ENCODE measurements around the gene TEPSIN. TPM values are rescaled to one million over a fixed set of nuclear protein-coding genes. Genes with fewer than 3 reads are reported as not detected.

TEPSIN gene
- total RNA-seq, 4 donors from 2014 or later, result 37.9 to 82.2 (median 64.9) TPM

DNA sequence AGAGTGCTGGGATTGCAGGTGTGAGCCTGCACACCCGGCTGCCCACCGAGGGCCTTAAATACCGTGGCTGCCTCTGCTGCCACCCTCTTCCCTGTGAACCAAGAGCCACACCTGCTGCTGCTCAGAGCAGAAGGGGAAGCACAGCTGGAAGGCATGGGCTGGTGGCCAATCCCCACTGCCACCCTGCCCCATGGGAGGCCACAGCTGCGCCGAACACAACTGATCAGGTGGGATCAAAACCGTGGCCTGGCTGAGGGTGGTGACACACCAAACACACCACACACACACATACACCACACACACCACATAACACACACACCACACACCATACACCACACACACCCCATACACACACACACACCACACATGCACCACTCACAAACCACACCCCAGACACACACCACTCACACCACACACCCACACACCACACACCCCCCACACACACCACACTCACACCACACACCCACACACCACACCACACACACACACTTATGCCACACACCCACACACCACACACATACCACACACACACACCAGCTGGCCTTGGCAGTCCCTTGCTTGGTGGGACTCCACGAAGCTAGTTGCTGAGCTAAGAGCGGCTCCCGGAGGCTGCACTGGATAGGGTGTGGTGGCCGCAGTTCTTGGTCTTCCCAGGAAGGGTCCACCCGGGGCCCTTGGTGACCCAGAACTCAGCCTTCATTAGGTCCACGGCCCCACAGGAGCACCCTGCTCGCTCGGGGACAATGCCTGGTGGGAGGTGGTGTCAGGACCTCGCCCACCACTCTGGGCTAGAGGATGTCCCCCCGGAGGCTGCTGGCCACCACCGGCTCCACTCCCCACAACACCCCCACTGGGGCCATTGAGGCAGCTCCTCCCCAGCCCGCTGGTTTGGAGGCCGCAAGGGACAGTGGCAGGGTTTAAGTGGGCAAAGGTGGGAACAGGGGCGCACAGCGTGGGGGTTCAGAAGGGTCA is 31.0 kb downstream of the TEPSIN start:
- H3K27me3 ChIP-seq, result no peaks in the 10 kb centered on the region
- no peaks in the 10 kb centered on the region for H3K36me3 ChIP-seq
- WGBS, 2 donors, result 84 to 89% methylated on average over 11 to 18 of the region's 21 CpGs
- H3K4me1 ChIP-seq, result no peaks in the 10 kb centered on the region
- H3K27ac ChIP-seq, result no peak overlapping the region
- no peak for DNase-seq
- no peaks in the 10 kb centered on the region for H3K9me3 ChIP-seq
- intact Hi-C loops (cut with DNase I), result no loop called here
- H3K4me3 ChIP-seq (replicated peaks in 1 of 3), result no peak overlapping the region
- TF ChIP-seq CTCF (IDR thresholded peaks at IDR 0.05) (no peak), POLR2A (IDR thresholded peaks at IDR 0.05) (no peak)

DNA sequence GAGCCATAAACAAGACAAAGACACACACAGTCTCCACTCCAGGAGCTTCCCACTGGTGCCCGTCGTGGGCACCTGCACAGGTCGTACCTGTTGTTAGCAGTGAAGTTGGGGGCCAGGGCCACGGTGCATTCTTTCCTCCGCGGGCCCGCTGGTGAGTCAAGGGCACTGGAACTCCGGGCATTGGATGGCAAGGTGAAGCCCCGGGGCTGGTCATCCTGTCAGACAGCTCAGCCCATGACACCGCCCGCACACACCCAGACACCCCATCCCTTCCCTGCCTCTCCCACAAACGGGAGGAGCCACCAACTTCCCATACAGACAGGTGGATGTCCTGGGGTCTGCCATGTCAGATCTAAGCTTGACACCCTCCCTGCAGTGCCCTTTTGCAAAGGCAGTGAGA is 32.2 kb downstream of the TEPSIN start:
- H3K27me3 ChIP-seq, result no peaks in the 10 kb centered on the region
- no peak overlapping the region for H3K27ac ChIP-seq
- intact Hi-C loops (cut with DNase I), result no loop called here
- no peaks in the 10 kb centered on the region for H3K4me1 ChIP-seq
- TF ChIP-seq CTCF (IDR thresholded peaks at IDR 0.05) (no peak), POLR2A (IDR thresholded peaks at IDR 0.05) (no peak)
- no peak for DNase-seq
- no peaks in the 10 kb centered on the region for H3K9me3 ChIP-seq
- WGBS, 2 donors, result 95 to 100% methylated on average over 5 to 12 of the region's 12 CpGs
- H3K4me3 ChIP-seq (replicated peaks in 1 of 3), result no peak overlapping the region
- H3K36me3 ChIP-seq, result no peaks in the 10 kb centered on the region

- H3K4me3 ChIP-seq (replicated peaks in 1 of 3), result no peak overlapping the region
- H3K4me1 ChIP-seq, result no peaks in the 10 kb centered on the region
- no peak overlapping the region for H3K27ac ChIP-seq
- no peaks in the 10 kb centered on the region for H3K27me3 ChIP-seq
- TF ChIP-seq CTCF (IDR thresholded peaks at IDR 0.05), result no peak
- no peak for TF ChIP-seq POLR2A (IDR thresholded peaks at IDR 0.05)
- no peaks in the 10 kb centered on the region for H3K9me3 ChIP-seq
- intact Hi-C loops (cut with DNase I), result no loop called here
- H3K36me3 ChIP-seq, result no peaks in the 10 kb centered on the region
- DNase-seq, result no peak
- WGBS, 2 donors, result 77 to 83% methylated on average over 3 to 4 of the region's 4 CpGs
Measured at GRCh38 chr17:81206166-81206565, 32.7 kb downstream of the TEPSIN start.

GRCh38 chr17:81204578-81204977 is 34.3 kb downstream of the TEPSIN start:
- Histone ChIP-seq H3K4me3 (replicated peaks in 1 of 3) (no peak overlapping the region), H3K9me3 (no peaks in the 10 kb centered on the region), H3K27ac (no peak overlapping the region), H3K36me3 (no peaks in the 10 kb centered on the region), H3K27me3 (no peaks in the 10 kb centered on the region), H3K4me1 (no peaks in the 10 kb centered on the region)
- intact Hi-C loops (cut with DNase I), result no loop called here
- 87 to 100% methylated on average over 4 to 10 of the region's 10 CpGs for WGBS, 2 donors
- no peak for DNase-seq
- TF ChIP-seq CTCF (IDR thresholded peaks at IDR 0.05), result no peak
- TF ChIP-seq POLR2A (IDR thresholded peaks at IDR 0.05), result no peak

DNA sequence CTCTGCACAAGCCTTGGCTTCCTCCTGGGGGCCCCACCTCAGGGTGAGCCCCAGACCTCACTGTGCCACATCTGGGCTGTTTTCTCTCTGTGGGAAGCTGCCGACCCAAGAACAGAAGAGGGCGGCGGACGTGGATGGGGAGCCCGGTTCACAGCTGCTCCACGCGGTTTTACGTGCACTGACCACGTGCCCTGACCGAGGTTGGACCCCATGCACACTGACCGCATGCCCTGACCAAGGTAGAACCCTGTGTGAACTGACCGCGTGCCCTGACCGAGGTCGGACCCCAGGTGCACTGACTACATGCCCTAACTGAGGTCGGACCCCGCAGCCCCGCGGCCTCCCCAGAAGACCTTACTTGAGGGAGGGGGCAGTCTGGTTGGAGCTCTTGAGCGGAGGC is 35.7 kb downstream of the TEPSIN start:
- Histone ChIP-seq H3K4me1 (no peaks in the 10 kb centered on the region), H3K4me3 (replicated peaks in 1 of 3) (no peak overlapping the region), H3K36me3 (no peaks in the 10 kb centered on the region), H3K27me3 (no peaks in the 10 kb centered on the region), H3K27ac (no peak overlapping the region), H3K9me3 (no peaks in the 10 kb centered on the region)
- no peak for TF ChIP-seq CTCF (IDR thresholded peaks at IDR 0.05)
- TF ChIP-seq POLR2A (IDR thresholded peaks at IDR 0.05), result no peak
- intact Hi-C loops (cut with DNase I), result no loop called here
- DNase-seq, result no peak
- WGBS, 2 donors, result 96 to 100% methylated on average over 1 to 20 of the region's 20 CpGs
